HEK293 (cell line): Measurements from ENCODE around the gene BTBD9.

Experiments
- CTCF ChIA-PET: fragments of 350-600 bp; formaldehyde crosslinking; extraction: SDS; loops from one replicate; lab custom pipeline; 2021; ENCODE audit warnings: antibody characterized with exemption; lab: Yijun Ruan, JAX
- POLR2A ChIA-PET: fragments of 300-600 bp; formaldehyde crosslinking; extraction: SDS; loops from one replicate; lab custom pipeline; 2020; ENCODE audit warnings: antibody characterized with exemption, inconsistent platforms; lab: Yijun Ruan, JAX
- H3K27ac ChIP-seq: fragments of 200-500 bp; sonication (Bioruptor generic); 2 replicates; pipeline ENCODE4 v1.5.1; 2014; ENCODE audit warnings: low read depth, low read length, control low read depth, inconsistent platforms; ENCODE audit errors: extremely low read depth
- H3K36me3 ChIP-seq, 2 experiments: fragments of 200-500 bp in 1 of 2; sonication (Bioruptor generic) in 1 of 2; 1 replicate in 1 of 2; 2 replicates in 1 of 2; pipeline ENCODE4 v1.5.1; 2014 to 2017; ENCODE audit warnings: inconsistent platforms in 2 of 2, low read length in 2 of 2; ENCODE audit not compliant: control insufficient read depth in 2 of 2, insufficient read depth in 1 of 2
- H3K4me1 ChIP-seq: fragments of 200-500 bp; sonication (Bioruptor generic); 2 replicates; pipeline ENCODE4 v1.5.1; 2014; ENCODE audit warnings: mild to moderate bottlenecking, low read length, inconsistent platforms; ENCODE audit not compliant: control insufficient read depth, insufficient read depth
- H3K4me3 ChIP-seq: 2 replicates; pipeline ENCODE4 v1.5.1; 2011; ENCODE audit warnings: low read depth, mild to moderate bottlenecking, control low read depth, low read length, moderate library complexity
- H3K9me3 ChIP-seq: fragments of 200-500 bp; sonication (Bioruptor generic); 2 replicates; pipeline ENCODE4 v1.5.1; 2014; ENCODE audit warnings: low read depth, low read length, inconsistent platforms; ENCODE audit not compliant: control insufficient read depth, insufficient read depth
- BCL11B ChIP-seq: fragments of 450-650 bp; formaldehyde crosslinking; IDR thresholded peaks from 2 replicates; pipeline ENCODE4 v1.5.1; 2016; ENCODE audit warnings: low read depth, missing biosample characterization, missing genetic modification characterization
- GLI4 ChIP-seq: fragments of 450-650 bp; formaldehyde crosslinking; IDR thresholded peaks from 2 replicates; pipeline ENCODE4 v1.5.1; 2016; ENCODE audit warnings: missing biosample characterization, missing genetic modification characterization
- KLF1 ChIP-seq: fragments of 450-650 bp; formaldehyde crosslinking; IDR thresholded peaks from 2 replicates; pipeline ENCODE4 v1.5.1; 2016; ENCODE audit warnings: missing biosample characterization, missing genetic modification characterization
- PBX3 ChIP-seq: sonication (generic); formaldehyde crosslinking; IDR thresholded peaks from 2 replicates; pipeline ENCODE4 v1.8.1; 2022; ENCODE audit warnings: mild to moderate bottlenecking, moderate library complexity, missing genetic modification reagents
- ZBTB49 ChIP-seq: fragments of 450-650 bp; formaldehyde crosslinking; IDR thresholded peaks from 2 replicates; pipeline ENCODE4 v1.5.1; 2016; ENCODE audit warnings: missing biosample characterization, missing genetic modification characterization, low read depth
- ZIC2 ChIP-seq: fragments of 450-650 bp; formaldehyde crosslinking; IDR thresholded peaks from 2 replicates; pipeline ENCODE4 v1.5.1; 2016; ENCODE audit warnings: missing biosample characterization, missing genetic modification characterization
- ZNF112 ChIP-seq: fragments of 450-650 bp; formaldehyde crosslinking; IDR thresholded peaks from 2 replicates; pipeline ENCODE4 v1.5.0; 2017; ENCODE audit warnings: missing biosample characterization, missing genetic modification characterization
- ZNF114 ChIP-seq: fragments of 450-650 bp; formaldehyde crosslinking; IDR thresholded peaks from 2 replicates; pipeline ENCODE4 v1.5.0; 2017; ENCODE audit warnings: missing biosample characterization, missing genetic modification characterization
- ZNF140 ChIP-seq: fragments of 450-650 bp; formaldehyde crosslinking; IDR thresholded peaks from 2 replicates; pipeline ENCODE4 v1.5.1; 2016; ENCODE audit warnings: missing biosample characterization, missing genetic modification characterization
- ZNF248 ChIP-seq: fragments of 450-650 bp; formaldehyde crosslinking; IDR thresholded peaks from 2 replicates; pipeline ENCODE4 v1.5.1; 2017; ENCODE audit warnings: missing biosample characterization, missing genetic modification characterization
- ZNF280C ChIP-seq: fragments of 450-650 bp; formaldehyde crosslinking; IDR thresholded peaks from 2 replicates; pipeline ENCODE4 v1.5.1; 2016; ENCODE audit warnings: missing biosample characterization, missing genetic modification characterization
- ZNF366 ChIP-seq: fragments of 450-650 bp; formaldehyde crosslinking; conservative IDR thresholded peaks from 2 replicates; pipeline ENCODE4 v1.5.1; 2016; ENCODE audit warnings: missing biosample characterization, missing genetic modification characterization
- ZNF473 ChIP-seq: fragments of 450-650 bp; formaldehyde crosslinking; IDR thresholded peaks from 2 replicates; pipeline ENCODE4 v1.5.1; 2017; ENCODE audit warnings: missing biosample characterization, missing genetic modification characterization
- ZNF830 ChIP-seq: fragments of 450-650 bp; IDR thresholded peaks from 2 replicates; pipeline ENCODE4 v1.5.0; 2018; ENCODE audit warnings: missing biosample characterization, missing genetic modification characterization, low read depth, mild to moderate bottlenecking, moderate library complexity
- ZNF837 ChIP-seq: fragments of 450-650 bp; formaldehyde crosslinking; IDR thresholded peaks from 2 replicates; pipeline ENCODE4 v1.5.1; 2016; ENCODE audit warnings: missing biosample characterization, missing genetic modification characterization
- ZSCAN4 ChIP-seq: fragments of 450-650 bp; formaldehyde crosslinking; IDR thresholded peaks from 2 replicates; pipeline ENCODE4 v1.5.1; 2017; ENCODE audit warnings: missing biosample characterization, missing genetic modification characterization
- ZXDB ChIP-seq: fragments of 450-650 bp; formaldehyde crosslinking; IDR thresholded peaks from 2 replicates; pipeline ENCODE4 v1.5.1; 2016; ENCODE audit warnings: missing biosample characterization, missing genetic modification characterization

BTBD9 gene

GRCh38 chr6:38154731-38155130, 485.0 kb downstream of the BTBD9 start:
- ChIA-PET CTCF (no interaction called here), POLR2A (no interaction called here)
- Histone ChIP-seq H3K4me3 (no peak overlapping the region), H3K4me1 (no peaks in the 10 kb centered on the region), H3K9me3 (no peaks in the 10 kb centered on the region), H3K36me3 (peaks cover 0 to 9% of the 10 kb centered on the region in 2 experiments; a peak in 1 of 3 replicates), H3K27ac (no peak overlapping the region)
- TF ChIP-seq BCL11B (tag by site-specific recombination) (no peak), ZNF248 (tag by site-specific recombination) (no peak), KLF1 (tag by site-specific recombination) (no peak), ZXDB (tag by site-specific recombination) (no peak)

GRCh38 chr6:38153798-38154345, 485.9 kb downstream of the BTBD9 start:
- ChIA-PET CTCF (no interaction called here), POLR2A (no interaction called here)
- peaks cover 0 to 9% of the 10 kb centered on the region in 2 experiments; a peak in 1 of 3 replicates for H3K36me3 ChIP-seq
- H3K9me3 ChIP-seq, result no peaks in the 10 kb centered on the region
- H3K27ac ChIP-seq, result no peak overlapping the region
- H3K4me1 ChIP-seq, result no peaks in the 10 kb centered on the region
- H3K4me3 ChIP-seq, result no peak overlapping the region
- TF ChIP-seq ZNF280C, result no peak
- no peak for TF ChIP-seq ZNF114
- TF ChIP-seq ZNF830 (tag by site-specific recombination), result no peak
- no peak for TF ChIP-seq ZNF366 (tag by site-specific recombination)
- no peak for TF ChIP-seq ZNF112
- TF ChIP-seq ZBTB49 (tag by site-specific recombination), result no peak
- no peak for TF ChIP-seq ZSCAN4 (tag by site-specific recombination)
- no peak for TF ChIP-seq ZNF473 (tag by site-specific recombination)
- TF ChIP-seq ZIC2 (tag by site-specific recombination), result no peak
- TF ChIP-seq ZNF837, result no peak
- TF ChIP-seq PBX3 (CRISPR knock-in tag), result no peak
- TF ChIP-seq GLI4 (tag by site-specific recombination), result no peak
- no peak for TF ChIP-seq ZNF140 (tag by site-specific recombination)
